ENCODE data around the gene OGFR.

- TF ChIP-seq POLR2AphosphoS5 (IDR thresholded peaks at IDR 0.05; ENCODE audit: low read depth, low read length): no peak
- TF ChIP-seq, protein P1, sequence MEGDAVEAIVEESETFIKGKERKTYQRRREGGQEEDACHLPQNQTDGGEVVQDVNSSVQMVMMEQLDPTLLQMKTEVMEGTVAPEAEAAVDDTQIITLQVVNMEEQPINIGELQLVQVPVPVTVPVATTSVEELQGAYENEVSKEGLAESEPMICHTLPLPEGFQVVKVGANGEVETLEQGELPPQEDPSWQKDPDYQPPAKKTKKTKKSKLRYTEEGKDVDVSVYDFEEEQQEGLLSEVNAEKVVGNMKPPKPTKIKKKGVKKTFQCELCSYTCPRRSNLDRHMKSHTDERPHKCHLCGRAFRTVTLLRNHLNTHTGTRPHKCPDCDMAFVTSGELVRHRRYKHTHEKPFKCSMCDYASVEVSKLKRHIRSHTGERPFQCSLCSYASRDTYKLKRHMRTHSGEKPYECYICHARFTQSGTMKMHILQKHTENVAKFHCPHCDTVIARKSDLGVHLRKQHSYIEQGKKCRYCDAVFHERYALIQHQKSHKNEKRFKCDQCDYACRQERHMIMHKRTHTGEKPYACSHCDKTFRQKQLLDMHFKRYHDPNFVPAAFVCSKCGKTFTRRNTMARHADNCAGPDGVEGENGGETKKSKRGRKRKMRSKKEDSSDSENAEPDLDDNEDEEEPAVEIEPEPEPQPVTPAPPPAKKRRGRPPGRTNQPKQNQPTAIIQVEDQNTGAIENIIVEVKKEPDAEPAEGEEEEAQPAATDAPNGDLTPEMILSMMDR (IDR thresholded peaks at IDR 0.05 in 2 of 3, conservative IDR thresholded peaks at IDR 0.05 in 1 of 3; ENCODE audit: borderline replicate concordance in 1 of 3, insufficient read depth in 1 of 3, low read depth in 2 of 3, low read length in 2 of 3): no peak
- TF ChIP-seq ZNF274 (IDR thresholded peaks at IDR 0.05; ENCODE audit: low read depth, low read length): no peak
- no peak for TF ChIP-seq ZBTB33 (IDR thresholded peaks at IDR 0.05; ENCODE audit: extremely low read depth, insufficient replicate concordance, low read length)
- TF ChIP-seq, protein P2, sequence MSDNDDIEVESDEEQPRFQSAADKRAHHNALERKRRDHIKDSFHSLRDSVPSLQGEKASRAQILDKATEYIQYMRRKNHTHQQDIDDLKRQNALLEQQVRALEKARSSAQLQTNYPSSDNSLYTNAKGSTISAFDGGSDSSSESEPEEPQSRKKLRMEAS (IDR thresholded peaks at IDR 0.05): no peak
- TF ChIP-seq EZH2phosphoT487 (IDR thresholded peaks at IDR 0.05; ENCODE audit: borderline replicate concordance): no peak
- no peak for TF ChIP-seq EGR1 (IDR thresholded peaks at IDR 0.05; ENCODE audit: low read depth)
- no peak for TF ChIP-seq POLR2A (IDR thresholded peaks at IDR 0.05; ENCODE audit: borderline replicate concordance, extremely low read depth, insufficient read depth, insufficient read length)
- TF ChIP-seq, protein P3, sequence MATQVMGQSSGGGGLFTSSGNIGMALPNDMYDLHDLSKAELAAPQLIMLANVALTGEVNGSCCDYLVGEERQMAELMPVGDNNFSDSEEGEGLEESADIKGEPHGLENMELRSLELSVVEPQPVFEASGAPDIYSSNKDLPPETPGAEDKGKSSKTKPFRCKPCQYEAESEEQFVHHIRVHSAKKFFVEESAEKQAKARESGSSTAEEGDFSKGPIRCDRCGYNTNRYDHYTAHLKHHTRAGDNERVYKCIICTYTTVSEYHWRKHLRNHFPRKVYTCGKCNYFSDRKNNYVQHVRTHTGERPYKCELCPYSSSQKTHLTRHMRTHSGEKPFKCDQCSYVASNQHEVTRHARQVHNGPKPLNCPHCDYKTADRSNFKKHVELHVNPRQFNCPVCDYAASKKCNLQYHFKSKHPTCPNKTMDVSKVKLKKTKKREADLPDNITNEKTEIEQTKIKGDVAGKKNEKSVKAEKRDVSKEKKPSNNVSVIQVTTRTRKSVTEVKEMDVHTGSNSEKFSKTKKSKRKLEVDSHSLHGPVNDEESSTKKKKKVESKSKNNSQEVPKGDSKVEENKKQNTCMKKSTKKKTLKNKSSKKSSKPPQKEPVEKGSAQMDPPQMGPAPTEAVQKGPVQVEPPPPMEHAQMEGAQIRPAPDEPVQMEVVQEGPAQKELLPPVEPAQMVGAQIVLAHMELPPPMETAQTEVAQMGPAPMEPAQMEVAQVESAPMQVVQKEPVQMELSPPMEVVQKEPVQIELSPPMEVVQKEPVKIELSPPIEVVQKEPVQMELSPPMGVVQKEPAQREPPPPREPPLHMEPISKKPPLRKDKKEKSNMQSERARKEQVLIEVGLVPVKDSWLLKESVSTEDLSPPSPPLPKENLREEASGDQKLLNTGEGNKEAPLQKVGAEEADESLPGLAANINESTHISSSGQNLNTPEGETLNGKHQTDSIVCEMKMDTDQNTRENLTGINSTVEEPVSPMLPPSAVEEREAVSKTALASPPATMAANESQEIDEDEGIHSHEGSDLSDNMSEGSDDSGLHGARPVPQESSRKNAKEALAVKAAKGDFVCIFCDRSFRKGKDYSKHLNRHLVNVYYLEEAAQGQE (IDR thresholded peaks at IDR 0.05; ENCODE audit: low read depth): no peak
- no peak for TF ChIP-seq ATF3 (IDR thresholded peaks at IDR 0.05)
- TF ChIP-seq EZH2 (IDR thresholded peaks at IDR 0.05): no peak
Observed at GRCh38 chr20:62825333-62825985, 20.8 kb downstream of the OGFR start.

Data from HCT116 (cell line).